ENCODE data around the gene SLC22A1.
"Not testable (repeated sequence)": the region's sequence is repeated elsewhere in the genome, so short reads cannot be mapped to it uniquely, and the experiment has no call there.

Gene SLC22A1

GRCh38 chr6:160121558-160121957 is at the start of gene SLC22A1:
Gene SLC22A1, plus strand, starts transcription at chr6:160121815. Its CDS starts 121 bp downstream, at chr6:160121936.
- DNase-seq, result no peak

- DNase-seq, result no peak
These were observed 48.3 kb upstream of the SLC22A1 start for GRCh38 chr6:160073272-160073671.

- no peak for DNase-seq
These were observed 45.6 kb upstream of the SLC22A1 start for GRCh38 chr6:160076009-160076408.

GRCh38 chr6:160077024-160077423 is 44.6 kb upstream of the SLC22A1 start:
- no peak for DNase-seq

GRCh38 chr6:160077526-160077925 is 44.1 kb upstream of the SLC22A1 start:
- no peak for DNase-seq

- DNase-seq, result no peak
These were observed 42.5 kb upstream of the SLC22A1 start for GRCh38 chr6:160078883-160079685.

GRCh38 chr6:160079686-160080043 is 42.0 kb upstream of the SLC22A1 start:
- DNase-seq, result no peak

- no peak for DNase-seq
These were observed 41.5 kb upstream of the SLC22A1 start for GRCh38 chr6:160080097-160080496.

- no peak for DNase-seq
These were observed 40.2 kb upstream of the SLC22A1 start for GRCh38 chr6:160081398-160081797.

- no peak for DNase-seq
These were observed 39.0 kb upstream of the SLC22A1 start for GRCh38 chr6:160082627-160083026.

- DNase-seq, result no peak
These were observed 37.3 kb upstream of the SLC22A1 start for GRCh38 chr6:160084198-160084776.

- DNase-seq, result no peak
These were observed 36.4 kb upstream of the SLC22A1 start for GRCh38 chr6:160085226-160085625.

- DNase-seq, result no peak
These were observed 35.7 kb upstream of the SLC22A1 start for GRCh38 chr6:160085713-160086505.

- DNase-seq, result no peak
These were observed 34.9 kb upstream of the SLC22A1 start for GRCh38 chr6:160086754-160087153.

- DNase-seq, result no peak
These were observed 33.4 kb upstream of the SLC22A1 start for GRCh38 chr6:160088069-160088783.

- no peak for DNase-seq
These were observed 32.7 kb upstream of the SLC22A1 start for GRCh38 chr6:160088784-160089533.

GRCh38 chr6:160089534-160089897 is 32.1 kb upstream of the SLC22A1 start:
- DNase-seq, result no peak

- DNase-seq, result not testable (repeated sequence)
These were observed 31.0 kb upstream of the SLC22A1 start for GRCh38 chr6:160090442-160091239.

- DNase-seq, result not testable (repeated sequence)
These were observed 29.4 kb upstream of the SLC22A1 start for GRCh38 chr6:160092176-160092575.

GRCh38 chr6:160092602-160093001 is 29.0 kb upstream of the SLC22A1 start:
- no peak for DNase-seq

- no peak for DNase-seq
These were observed 28.6 kb upstream of the SLC22A1 start for GRCh38 chr6:160093061-160093460.

GRCh38 chr6:160093946-160094345 is 27.7 kb upstream of the SLC22A1 start:
- no peak for DNase-seq

All from cortex of kidney (tissue), 1 donor.